Activated T-helper 1 cell treated with anti-CD3 and anti-CD28 coated beads, Interleukin-12 subunit alpha, Interleukin-12 subunit beta, Interleukin-2, Interleukin-4 antibody, amounts not matched to agents 30 ng/mL and 10 ng/mL and 1 ng/mL, durations not matched to agents 14 hours and 24 hours and 36 hours (primary cell): Measurements from ENCODE around the gene OR11H7. TPM values are rescaled to one million over a fixed set of nuclear protein-coding genes. Genes with fewer than 3 reads are reported as not detected.
"Not testable (repeated sequence)": the region's sequence is repeated elsewhere in the genome, so short reads cannot be mapped to it uniquely, and the experiment has no call there.

Experiments used
- DNase-seq: peaks from one replicate; pipeline ENCODE4 v3.0.0; 2021; ENCODE audit warnings: low spot score
- H3K27ac Mint-ChIP-seq: one replicate; pipeline ENCODE4 v1.8.0; 2021; ENCODE audit warnings: mild to moderate bottlenecking, mixed read lengths
- H3K27me3 Mint-ChIP-seq: one replicate; pipeline ENCODE4 v1.8.0; 2022; ENCODE audit warnings: mild to moderate bottlenecking, moderate library complexity, mixed read lengths; ENCODE audit not compliant: insufficient read depth
- H3K36me3 Mint-ChIP-seq: one replicate; pipeline ENCODE4 v1.8.0; 2021; ENCODE audit warnings: low read depth, mixed read lengths
- H3K4me1 Mint-ChIP-seq: one replicate; pipeline ENCODE4 v1.8.0; 2021; ENCODE audit warnings: low read depth, mixed read lengths
- H3K4me3 Mint-ChIP-seq: one replicate; pipeline ENCODE4 v1.8.0; 2021; ENCODE audit warnings: mild to moderate bottlenecking, moderate library complexity, mixed read lengths
- H3K9me3 Mint-ChIP-seq: one replicate; pipeline ENCODE4 v1.8.0; 2021; ENCODE audit warnings: mixed read lengths
- intact Hi-C: fragments of 100-400 bp; cut with micrococcal nuclease; formaldehyde crosslinking; loops from one replicate; pipeline ENCODE4 v1.15.1; 2024
- total RNA-seq: library from RNA; stranded (reverse); gene quantifications from 2 replicates; pipeline ENCODE4 v1.2.3, GENCODE V29; 2022

The OR11H7 gene
- total RNA-seq, 1 donor from 2014 or later, result not detected

GRCh38 chr14:20212406-20212805 is 16.4 kb upstream of the OR11H7 start:
- H3K9me3 Mint-ChIP-seq, H3K27me3 Mint-ChIP-seq, H3K4me3 Mint-ChIP-seq, intact Hi-C loops, H3K4me1 Mint-ChIP-seq, H3K27ac Mint-ChIP-seq, H3K36me3 Mint-ChIP-seq, DNase-seq: not testable (repeated sequence)

GRCh38 chr14:20215196-20215595 is 13.6 kb upstream of the OR11H7 start:
- Mint-ChIP-seq H3K27me3 (no peaks in the 10 kb centered on the region), H3K36me3 (no peaks in the 10 kb centered on the region), H3K9me3 (no peaks in the 10 kb centered on the region), H3K4me3 (no peak overlapping the region), H3K27ac (no peak overlapping the region), H3K4me1 (no peaks in the 10 kb centered on the region)
- DNase-seq, result no peak
- intact Hi-C loops, result no loop called here

- no peaks in the 10 kb centered on the region for H3K4me1 Mint-ChIP-seq
- H3K36me3 Mint-ChIP-seq, result no peaks in the 10 kb centered on the region
- no peak overlapping the region for H3K27ac Mint-ChIP-seq
- H3K4me3 Mint-ChIP-seq, result no peak overlapping the region
- no peak for DNase-seq
- no peaks in the 10 kb centered on the region for H3K9me3 Mint-ChIP-seq
- intact Hi-C loops, result no loop called here
- H3K27me3 Mint-ChIP-seq, result no peaks in the 10 kb centered on the region
Observed at GRCh38 chr14:20219033-20219432, 9.7 kb upstream of the OR11H7 start.

GRCh38 chr14:20223410-20223809 is 5.4 kb upstream of the OR11H7 start, which contains the start of gene OR11H6:
Gene OR11H6, plus strand, starts transcription at chr14:20223710. Its CDS starts 0 bp downstream, at chr14:20223710.
- H3K27ac Mint-ChIP-seq, result no peak within 1 kb of the TSS
- no peak for DNase-seq
- no peak within 1 kb of the TSS for H3K4me3 Mint-ChIP-seq
- H3K9me3 Mint-ChIP-seq, result no peaks in the 10 kb centered on the region
- intact Hi-C loops, result no loop called here
- no peaks in the 10 kb centered on the region for H3K4me1 Mint-ChIP-seq
- H3K36me3 Mint-ChIP-seq, result no peaks in the 10 kb centered on the region
- peaks cover 9% of the 10 kb centered on the region for H3K27me3 Mint-ChIP-seq

- H3K36me3 Mint-ChIP-seq, intact Hi-C loops, H3K4me3 Mint-ChIP-seq, H3K27ac Mint-ChIP-seq, H3K4me1 Mint-ChIP-seq, H3K27me3 Mint-ChIP-seq, DNase-seq, H3K9me3 Mint-ChIP-seq: not testable (repeated sequence)
Observed at GRCh38 chr14:20235415-20235814, 6.6 kb downstream of the OR11H7 start.

- Mint-ChIP-seq H3K4me1 (no peaks in the 10 kb centered on the region), H3K27me3 (no peaks in the 10 kb centered on the region), H3K4me3 (no peak overlapping the region), H3K27ac (no peak overlapping the region), H3K36me3 (no peaks in the 10 kb centered on the region), H3K9me3 (no peaks in the 10 kb centered on the region)
- no peak for DNase-seq
- intact Hi-C loops, result no loop called here
Observed at GRCh38 chr14:20247646-20248246, 19.0 kb downstream of the OR11H7 start.

GRCh38 chr14:20262642-20263128 is 33.9 kb downstream of the OR11H7 start:
- Mint-ChIP-seq H3K4me1 (no peaks in the 10 kb centered on the region), H3K27ac (no peak overlapping the region), H3K9me3 (no peaks in the 10 kb centered on the region)

GRCh38 chr14:20264361-20264760 is 35.6 kb downstream of the OR11H7 start:
- H3K36me3 Mint-ChIP-seq, intact Hi-C loops, H3K4me3 Mint-ChIP-seq, DNase-seq, H3K4me1 Mint-ChIP-seq, H3K27ac Mint-ChIP-seq, H3K9me3 Mint-ChIP-seq, H3K27me3 Mint-ChIP-seq: not testable (repeated sequence)

More at GRCh38 chr14:20262642-20263128, 33.9 kb downstream of the OR11H7 start:
- Mint-ChIP-seq H3K4me3 (no peak overlapping the region), H3K27me3 (peaks cover 3% of the 10 kb centered on the region), H3K36me3 (no peaks in the 10 kb centered on the region)
- no peak for DNase-seq
- intact Hi-C loops, result no loop called here

GRCh38 chr14:20274062-20274461 is 45.3 kb downstream of the OR11H7 start:
- no peaks in the 10 kb centered on the region for H3K27me3 Mint-ChIP-seq
- H3K4me1 Mint-ChIP-seq, result no peaks in the 10 kb centered on the region
- no peak overlapping the region for H3K27ac Mint-ChIP-seq
- peaks cover 12% of the 10 kb centered on the region for H3K36me3 Mint-ChIP-seq
- no peak overlapping the region for H3K4me3 Mint-ChIP-seq
- DNase-seq, result no peak
- H3K9me3 Mint-ChIP-seq, result peaks cover 37% of the 10 kb centered on the region
- intact Hi-C loops, result no loop called here

GRCh38 chr14:20277409-20277808 is 48.6 kb downstream of the OR11H7 start:
- Mint-ChIP-seq H3K36me3 (peaks cover 27% of the 10 kb centered on the region), H3K4me3 (no peak overlapping the region), H3K9me3 (peaks cover 28% of the 10 kb centered on the region), H3K27me3 (no peaks in the 10 kb centered on the region), H3K27ac (no peak overlapping the region), H3K4me1 (no peaks in the 10 kb centered on the region)
- intact Hi-C loops, result no loop called here
- no peak for DNase-seq

- Mint-ChIP-seq H3K9me3 (peaks cover 25% of the 10 kb centered on the region), H3K27me3 (no peaks in the 10 kb centered on the region), H3K36me3 (peaks cover 34% of the 10 kb centered on the region), H3K4me1 (no peaks in the 10 kb centered on the region), H3K4me3 (no peak overlapping the region), H3K27ac (no peak overlapping the region)
- DNase-seq, result no peak
- intact Hi-C loops, result no loop called here
Observed at GRCh38 chr14:20278414-20278813, 49.6 kb downstream of the OR11H7 start.

- H3K27me3 Mint-ChIP-seq, H3K4me1 Mint-ChIP-seq, H3K27ac Mint-ChIP-seq, DNase-seq, intact Hi-C loops, H3K4me3 Mint-ChIP-seq, H3K9me3 Mint-ChIP-seq: not testable (repeated sequence)
- peaks cover 35% of the 10 kb centered on the region for H3K36me3 Mint-ChIP-seq
Observed at GRCh38 chr14:20280265-20280664, 51.5 kb downstream of the OR11H7 start.
